HepG2 (cell line): ENCODE measurements around the gene ECHS1. TPM values are rescaled to one million over a fixed set of nuclear protein-coding genes. Genes with fewer than 3 reads are reported as not detected.
A peak's percentile ranks its signal among the peaks of the same experiment; 100 is the strongest.

Experiments
- HES4 ChIP-seq: sonication (generic); formaldehyde crosslinking; IDR thresholded peaks from 2 replicates; pipeline ENCODE4 v1.9.0; 2021; ENCODE audit warnings: mild to moderate bottlenecking, missing genetic modification reagents, borderline replicate concordance
- PHF8 ChIP-seq: sonication (generic); formaldehyde crosslinking; IDR thresholded peaks from 2 replicates; pipeline ENCODE4 v1.5.0; 2020; ENCODE audit warnings: missing genetic modification reagents
- RFXANK ChIP-seq: IDR thresholded peaks from 2 replicates; pipeline ENCODE4 v1.6.1; 2016
- SRY ChIP-seq: sonication (generic); formaldehyde crosslinking; IDR thresholded peaks from 2 replicates; pipeline ENCODE4 v1.8.0; 2022; ENCODE audit warnings: mild to moderate bottlenecking, missing genetic modification reagents
- ZBTB3 ChIP-seq: sonication (generic); formaldehyde crosslinking; IDR thresholded peaks from 2 replicates; pipeline ENCODE4 v1.4.0; 2020; ENCODE audit warnings: low read depth, mild to moderate bottlenecking, moderate library complexity, missing genetic modification reagents, borderline replicate concordance
- ZBTB34 ChIP-seq: sonication (generic); formaldehyde crosslinking; IDR thresholded peaks from 2 replicates; pipeline ENCODE4 v1.8.0; 2022; ENCODE audit warnings: mild to moderate bottlenecking, missing genetic modification reagents
- ZBTB39 ChIP-seq: sonication (generic); formaldehyde crosslinking; IDR thresholded peaks from 2 replicates; pipeline ENCODE4 v1.5.0; 2020; ENCODE audit warnings: missing genetic modification reagents
- ZFP36 ChIP-seq: fragments of 150-350 bp; IDR thresholded peaks from 2 replicates; pipeline ENCODE4 v1.6.1; 2018; ENCODE audit warnings: borderline replicate concordance, low read length, low read depth; ENCODE audit not compliant: partially characterized antibody
- ZIK1 ChIP-seq: sonication (generic); formaldehyde crosslinking; IDR thresholded peaks from 2 replicates; pipeline ENCODE4 v1.5.0; 2020; ENCODE audit warnings: mild to moderate bottlenecking, low read depth, missing genetic modification reagents, borderline replicate concordance
- ZNF335 ChIP-seq: sonication (generic); formaldehyde crosslinking; IDR thresholded peaks from 2 replicates; pipeline ENCODE4 v1.4.0; 2020; ENCODE audit warnings: missing genetic modification reagents
- ZNF446 ChIP-seq: sonication (generic); formaldehyde crosslinking; IDR thresholded peaks from 2 replicates; pipeline ENCODE4 v1.5.0; 2020; ENCODE audit warnings: mild to moderate bottlenecking, missing genetic modification reagents
- ZNF768 ChIP-seq: sonication (generic); formaldehyde crosslinking; IDR thresholded peaks from 2 replicates; pipeline ENCODE4 v1.4.0; 2020; ENCODE audit warnings: missing genetic modification reagents
- ZNF777 ChIP-seq: sonication (generic); formaldehyde crosslinking; IDR thresholded peaks from 2 replicates; pipeline ENCODE4 v1.4.0; 2020; ENCODE audit warnings: missing genetic modification reagents
- ZSCAN20 ChIP-seq: sonication (generic); formaldehyde crosslinking; IDR thresholded peaks from 2 replicates; pipeline ENCODE4 v1.4.0; 2020; ENCODE audit warnings: missing genetic modification reagents, mild to moderate bottlenecking, borderline replicate concordance
- polyA plus RNA-seq, 8 experiments: library from polyadenylated mRNA; depleted of rRNA in 3 of 8; stranded (reverse) in 7 of 8; unstranded in 1 of 8; fragments of >200 nt; fragmentation: Illumina TruSeq in 4 of 8; extraction: Trizol in 4 of 8; gene quantifications; 2 replicates each; pipeline versions ENCODE4 v1.2.1 to v1.2.3, GENCODE V29; 2011 to 2016; ENCODE audit warnings: low read depth in 4 of 8, missing spikeins in 1 of 8, mixed read lengths in 1 of 8; ENCODE audit not compliant: insufficient read depth in 1 of 8
- total RNA-seq, 5 experiments: library from RNA; depleted of rRNA; stranded (reverse); fragments of >200 nt; fragmentation: Illumina TruSeq; extraction: Trizol; gene quantifications; 2 replicates each; pipeline ENCODE4 v1.2.3, GENCODE V29; 2016; ENCODE audit warnings: low read depth in 1 of 5
- TF ChIP-seq, protein P1 (sequence below): sonication (generic); formaldehyde crosslinking; IDR thresholded peaks from 2 replicates; pipeline ENCODE4 v1.9.0; 2021; ENCODE audit warnings: missing genetic modification reagents, mild to moderate bottlenecking, borderline replicate concordance
- TF ChIP-seq, protein P2 (sequence below): sonication (generic); formaldehyde crosslinking; IDR thresholded peaks from 2 replicates; pipeline ENCODE4 v1.5.0; 2020; ENCODE audit warnings: missing genetic modification reagents, mild to moderate bottlenecking, borderline replicate concordance
- TF ChIP-seq, protein P3 (sequence below): IDR thresholded peaks from 2 replicates; pipeline ENCODE4 v1.6.1; 2012; ENCODE audit warnings: low read depth, low read length, improper control_type of control experiment
- TF ChIP-seq, protein P4 (sequence below), 2 experiments: sonication (generic) in 1 of 2; formaldehyde crosslinking in 1 of 2; IDR thresholded peaks; 2 replicates each; pipeline versions ENCODE4 v1.5.1 to v1.6.1; 2011 to 2020; ENCODE audit warnings: borderline replicate concordance in 1 of 2, low read depth in 1 of 2, low read length in 1 of 2, mild to moderate bottlenecking in 1 of 2, missing genetic modification reagents in 1 of 2, moderate library complexity in 1 of 2

ECHS1 gene
- total and polyA plus RNA-seq, 2 of the 13 experiments (the other 11 are each of a cell fraction or from before 2014, with no cell fraction given) = 32.7 to 195 TPM

- TF ChIP-seq, protein P1, sequence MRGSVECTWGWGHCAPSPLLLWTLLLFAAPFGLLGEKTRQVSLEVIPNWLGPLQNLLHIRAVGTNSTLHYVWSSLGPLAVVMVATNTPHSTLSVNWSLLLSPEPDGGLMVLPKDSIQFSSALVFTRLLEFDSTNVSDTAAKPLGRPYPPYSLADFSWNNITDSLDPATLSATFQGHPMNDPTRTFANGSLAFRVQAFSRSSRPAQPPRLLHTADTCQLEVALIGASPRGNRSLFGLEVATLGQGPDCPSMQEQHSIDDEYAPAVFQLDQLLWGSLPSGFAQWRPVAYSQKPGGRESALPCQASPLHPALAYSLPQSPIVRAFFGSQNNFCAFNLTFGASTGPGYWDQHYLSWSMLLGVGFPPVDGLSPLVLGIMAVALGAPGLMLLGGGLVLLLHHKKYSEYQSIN (CRISPR knock-in tag) = no peak
- no peak for TF ChIP-seq ZNF335 (CRISPR knock-in tag)
- peak; percentile 79 for TF ChIP-seq ZNF777 (CRISPR knock-in tag)
- TF ChIP-seq ZFP36 = no peak
- TF ChIP-seq ZIK1 (CRISPR knock-in tag) = 0 out of 2 replicates have a peak, but pooled peaks have one; percentile 48
- peak; percentile 40; the same call in 1 of the 2 replicates for TF ChIP-seq ZBTB39 (CRISPR knock-in tag)
- TF ChIP-seq, protein P2, sequence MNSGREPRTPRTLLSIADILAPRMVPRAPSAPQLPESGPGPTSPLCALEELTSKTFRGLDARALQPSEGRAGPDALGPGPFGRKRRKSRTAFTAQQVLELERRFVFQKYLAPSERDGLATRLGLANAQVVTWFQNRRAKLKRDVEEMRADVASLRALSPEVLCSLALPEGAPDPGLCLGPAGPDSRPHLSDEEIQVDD (CRISPR knock-in tag) = 0 out of 2 replicates have a peak, but pooled peaks have one; percentile 41
- TF ChIP-seq ZSCAN20 (CRISPR knock-in tag) = 0 out of 2 replicates have a peak, but pooled peaks have one; percentile 66
- no peak for TF ChIP-seq ZBTB3 (CRISPR knock-in tag)
- TF ChIP-seq, protein P3, sequence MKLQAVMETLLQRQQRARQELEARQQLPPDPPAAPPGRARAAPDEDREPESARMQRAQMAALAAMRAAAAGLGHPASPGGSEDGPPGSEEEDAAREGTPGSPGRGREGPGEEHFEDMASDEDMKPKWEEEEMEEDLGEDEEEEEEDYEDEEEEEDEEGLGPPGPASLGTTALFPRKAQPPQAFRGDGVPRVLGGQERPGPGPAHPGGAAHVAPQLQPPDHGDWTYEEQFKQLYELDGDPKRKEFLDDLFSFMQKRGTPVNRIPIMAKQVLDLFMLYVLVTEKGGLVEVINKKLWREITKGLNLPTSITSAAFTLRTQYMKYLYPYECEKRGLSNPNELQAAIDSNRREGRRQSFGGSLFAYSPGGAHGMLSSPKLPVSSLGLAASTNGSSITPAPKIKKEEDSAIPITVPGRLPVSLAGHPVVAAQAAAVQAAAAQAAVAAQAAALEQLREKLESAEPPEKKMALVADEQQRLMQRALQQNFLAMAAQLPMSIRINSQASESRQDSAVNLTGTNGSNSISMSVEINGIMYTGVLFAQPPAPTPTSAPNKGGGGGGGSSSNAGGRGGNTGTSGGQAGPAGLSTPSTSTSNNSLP = no peak
- 0 out of 2 replicates have a peak, but pooled peaks have one; percentile 12 for TF ChIP-seq ZBTB34
- TF ChIP-seq ZNF446 (CRISPR knock-in tag) = peak; percentile 90
- peak; percentile 76 for TF ChIP-seq HES4 (CRISPR knock-in tag)
- TF ChIP-seq RFXANK (CRISPR knock-in tag) = no peak
- TF ChIP-seq, protein P4, sequence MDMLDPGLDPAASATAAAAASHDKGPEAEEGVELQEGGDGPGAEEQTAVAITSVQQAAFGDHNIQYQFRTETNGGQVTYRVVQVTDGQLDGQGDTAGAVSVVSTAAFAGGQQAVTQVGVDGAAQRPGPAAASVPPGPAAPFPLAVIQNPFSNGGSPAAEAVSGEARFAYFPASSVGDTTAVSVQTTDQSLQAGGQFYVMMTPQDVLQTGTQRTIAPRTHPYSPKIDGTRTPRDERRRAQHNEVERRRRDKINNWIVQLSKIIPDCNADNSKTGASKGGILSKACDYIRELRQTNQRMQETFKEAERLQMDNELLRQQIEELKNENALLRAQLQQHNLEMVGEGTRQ (IDR thresholded peaks at IDR 0.05; ENCODE audit: low read depth, low read length) = no peak
- TF ChIP-seq, protein P4 (CRISPR knock-in tag; IDR thresholded peaks at IDR 0.05; ENCODE audit: borderline replicate concordance) = no peak
- TF ChIP-seq SRY (CRISPR knock-in tag) = peak; percentile 42; the same call in 1 of the 2 replicates
- no peak for TF ChIP-seq ZNF768 (CRISPR knock-in tag)
- TF ChIP-seq PHF8 (CRISPR knock-in tag) = peak; percentile 86
Measured at GRCh38 chr10:133357285-133358161, 15.6 kb downstream of the ECHS1 start, which contains the start of gene FUOM (continued).
